Panc1 (cell line): Measurements from ENCODE around the gene TRIM28. TPM values are rescaled to one million over a fixed set of nuclear protein-coding genes. Genes with fewer than 3 reads are reported as not detected.

Experiments
- ATAC-seq: fragments of 200-7000 bp; cut with Tn5 transposase; 2 replicates; pipeline ENCODE4 v1.9.1; 2020; ENCODE audit warnings: mild to moderate bottlenecking, moderate library complexity
- BruUV-seq: library from RNA; stranded (reverse); fragments of 400-500 nt; replicated peaks from 2 replicates; lab custom pipeline; 2021; lab: Mats Ljungman, UMichigan
- CTCF ChIA-PET: fragments of 300-600 bp; sonication (Branson Sonifier 250); formaldehyde crosslinking; loops from one replicate; lab custom pipeline; 2022; ENCODE audit warnings: antibody characterized with exemption; lab: Charles Lee
- POLR2A ChIA-PET: fragments of 300-600 bp; sonication (Branson Sonifier 250); formaldehyde crosslinking; loops from one replicate; lab custom pipeline; 2022; ENCODE audit warnings: antibody characterized with exemption; lab: Charles Lee
- DNase-seq: peaks from one replicate; pipeline ENCODE4 v3.0.0-alpha.2; 2010; ENCODE audit warnings: low read depth, low spot score
- H3K27ac ChIP-seq: 2 replicates; pipeline ENCODE4 v1.5.1; 2011; ENCODE audit warnings: mild to moderate bottlenecking, low read length, inconsistent platforms
- H3K27me3 ChIP-seq: fragments of 200-500 bp; sonication (Bioruptor generic); 2 replicates; pipeline ENCODE4 v1.6.0; 2014; ENCODE audit warnings: low read length, inconsistent platforms; ENCODE audit not compliant: control insufficient read depth, insufficient read depth
- H3K36me3 ChIP-seq: fragments of 200-500 bp; sonication (Bioruptor generic); 2 replicates; pipeline ENCODE4 v1.5.1; 2014; ENCODE audit warnings: inconsistent platforms, mild to moderate bottlenecking, low read length, moderate library complexity; ENCODE audit not compliant: control insufficient read depth, insufficient read depth
- H3K4me1 ChIP-seq: 2 replicates; pipeline ENCODE4 v1.5.1; 2011; ENCODE audit warnings: inconsistent platforms, mild to moderate bottlenecking, low read length, moderate library complexity; ENCODE audit not compliant: control insufficient read depth, insufficient read depth
- H3K4me3 ChIP-seq, 2 experiments: 2 replicates each; pipeline ENCODE4 v1.5.1; 2011 to 2012; ENCODE audit warnings: low read depth in 2 of 2, low read length in 2 of 2, mild to moderate bottlenecking in 2 of 2, inconsistent platforms in 1 of 2, moderate library complexity in 1 of 2
- H3K9me3 ChIP-seq: fragments of 200-500 bp; sonication (Bioruptor generic); 2 replicates; pipeline ENCODE4 v1.5.1; 2014; ENCODE audit warnings: low read depth, mild to moderate bottlenecking, inconsistent platforms, low read length, moderate library complexity; ENCODE audit not compliant: control insufficient read depth, insufficient read depth
- POLR2AphosphoS5 ChIP-seq: IDR thresholded peaks from 2 replicates; pipeline ENCODE4 v1.6.1; 2012; ENCODE audit warnings: mild to moderate bottlenecking, low read depth, low read length, moderate library complexity
- SIN3A ChIP-seq: IDR thresholded peaks from 2 replicates; pipeline ENCODE4 v1.6.1; 2012; ENCODE audit warnings: low read depth, mild to moderate bottlenecking, low read length, moderate library complexity, borderline replicate concordance; ENCODE audit not compliant: insufficient read depth
- TCF7L2 ChIP-seq: IDR thresholded peaks from 2 replicates; pipeline ENCODE4 v1.6.1; 2011; ENCODE audit warnings: mild to moderate bottlenecking, low read depth, low read length, inconsistent platforms
- in situ Hi-C: cut with HindIII; loops from 2 replicates; pipeline ENCODE4 v1.10.0; 2016; ENCODE audit warnings: low sequenced_read_pairs, low pct_unique_long_range_greater_than_20kb
- intact Hi-C: fragments of 100-400 bp; cut with micrococcal nuclease; formaldehyde crosslinking; loops from one replicate; pipeline ENCODE4 v1.10.0; 2022; ENCODE audit not compliant: unreplicated experiment
- total RNA-seq: library from RNA; stranded (reverse); gene quantifications from one replicate; pipeline ENCODE4 v1.2.1, GENCODE V29; 2021; ENCODE audit not compliant: unreplicated experiment
- TF ChIP-seq, protein P1 (sequence below), 2 experiments: IDR thresholded peaks; 2 replicates each; pipeline ENCODE4 v1.6.1; 2011 to 2012; ENCODE audit warnings: low read depth in 2 of 2, control low read depth in 1 of 2, low read length in 1 of 2, mild to moderate bottlenecking in 1 of 2, moderate library complexity in 1 of 2; ENCODE audit not compliant: insufficient read depth in 1 of 2
- TF ChIP-seq, protein P2 (sequence below): fragments of 450-650 bp; IDR thresholded peaks from 2 replicates; pipeline ENCODE4 v1.5.1; 2017; ENCODE audit warnings: mild to moderate bottlenecking

Gene TRIM28
- total RNA-seq, 1 experiment from 2014 or later = 767 TPM

DNA sequence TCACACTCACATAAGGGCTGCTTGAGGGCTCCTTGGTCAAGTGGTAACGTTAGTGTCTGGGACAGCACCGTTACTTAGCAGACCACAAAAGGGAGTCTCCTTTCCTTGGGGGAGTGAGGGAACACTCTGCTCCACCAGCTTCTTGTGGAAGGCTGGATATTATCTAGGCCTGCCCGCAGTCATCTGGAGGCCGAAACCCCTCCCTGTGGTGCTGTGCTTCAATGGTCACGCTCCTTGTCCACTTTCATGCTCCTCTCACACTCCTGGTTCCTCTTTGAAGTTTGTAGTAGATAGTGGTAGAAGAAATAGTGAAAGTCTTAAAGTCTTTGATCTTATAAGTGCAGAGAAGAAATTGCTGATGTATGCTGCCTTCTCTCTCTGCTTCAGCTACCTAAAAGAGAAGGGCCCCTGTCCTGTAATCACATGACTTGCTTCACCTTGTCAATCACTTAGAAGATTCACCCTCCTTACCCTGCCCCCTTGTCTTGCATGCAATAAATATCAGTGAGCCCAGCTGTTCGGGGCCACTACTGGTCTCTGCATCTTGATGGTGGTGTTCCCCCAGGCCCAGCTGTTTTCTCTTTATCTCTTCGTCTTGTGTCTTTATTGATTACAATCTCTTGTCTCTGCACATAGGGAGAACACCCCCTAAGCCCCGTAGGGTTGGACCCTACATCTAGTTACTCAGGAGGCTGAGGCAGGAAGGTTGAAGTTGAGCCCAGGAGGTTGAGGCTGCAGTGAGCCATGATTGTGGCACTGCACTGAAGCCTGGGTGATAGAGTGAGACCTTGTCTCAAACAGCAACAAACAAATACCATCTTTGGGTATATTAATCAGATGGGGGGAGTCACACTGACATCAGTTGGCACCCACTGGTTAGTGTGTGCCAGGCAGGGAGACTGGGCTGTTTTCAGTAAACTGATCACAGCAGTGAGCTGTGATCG lies 40.9 kb downstream of the TRIM28 start:
- peaks cover 6% of the 10 kb centered on the region for H3K4me1 ChIP-seq
- in situ Hi-C loops = no loop called here
- intact Hi-C loops = no loop called here
- H3K36me3 ChIP-seq = no peaks in the 10 kb centered on the region
- CTCF ChIA-PET = no interaction called here
- no peaks in the 10 kb centered on the region for H3K27me3 ChIP-seq
- ATAC-seq (no peak), DNase-seq (no peak)
- no peak overlapping the region for H3K4me3 ChIP-seq
- TF ChIP-seq SIN3A (no peak), POLR2AphosphoS5 (peak; percentile 32; the same call in 1 of the 2 replicates)
- POLR2A ChIA-PET = no interaction called here
- H3K27ac ChIP-seq = no peak overlapping the region
- H3K9me3 ChIP-seq = no peaks in the 10 kb centered on the region
- BruUV-seq = no TSS peak

DNA sequence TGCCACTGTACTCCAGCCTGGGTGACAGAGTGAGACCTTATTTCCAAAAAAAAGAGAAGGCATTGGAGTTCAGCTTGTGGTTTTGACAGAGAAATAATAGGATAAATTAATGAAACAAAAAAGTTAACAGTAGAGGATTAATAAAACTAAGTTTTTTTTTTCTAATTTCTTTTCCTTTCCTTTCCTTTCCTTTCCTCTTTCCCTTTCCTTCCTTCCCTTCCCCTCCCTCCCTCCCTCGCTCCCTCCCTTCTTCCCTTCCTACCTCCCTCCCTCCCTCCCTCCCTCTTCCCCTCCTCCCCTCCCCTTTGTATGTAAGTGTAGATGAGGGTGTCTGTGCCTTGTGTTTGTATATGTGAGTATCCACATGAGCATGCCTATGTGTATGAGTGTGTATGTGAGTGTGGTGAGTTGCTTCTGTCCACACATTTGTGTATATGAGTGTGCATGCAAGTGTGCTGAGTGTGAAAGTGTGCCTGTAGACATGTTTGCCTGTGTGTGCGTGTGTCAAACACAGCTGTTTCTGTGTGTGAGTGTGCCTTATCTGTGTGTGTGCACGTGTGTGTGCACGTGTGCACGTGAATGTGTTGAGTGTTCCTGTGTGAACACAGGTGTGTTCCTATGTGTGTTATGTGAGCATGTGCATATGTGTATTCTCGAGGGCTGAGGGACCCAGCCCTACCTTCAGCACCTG lies 41.7 kb downstream of the TRIM28 start:
- DNase-seq = no peak
- ChIA-PET POLR2A (no interaction called here), CTCF (no interaction called here)
- Histone ChIP-seq H3K4me3 (no peak overlapping the region), H3K36me3 (no peaks in the 10 kb centered on the region), H3K9me3 (no peaks in the 10 kb centered on the region), H3K27me3 (no peaks in the 10 kb centered on the region), H3K4me1 (peaks cover 6% of the 10 kb centered on the region), H3K27ac (no peak overlapping the region)
- no peak for TF ChIP-seq TCF7L2
- TF ChIP-seq, protein P1, sequence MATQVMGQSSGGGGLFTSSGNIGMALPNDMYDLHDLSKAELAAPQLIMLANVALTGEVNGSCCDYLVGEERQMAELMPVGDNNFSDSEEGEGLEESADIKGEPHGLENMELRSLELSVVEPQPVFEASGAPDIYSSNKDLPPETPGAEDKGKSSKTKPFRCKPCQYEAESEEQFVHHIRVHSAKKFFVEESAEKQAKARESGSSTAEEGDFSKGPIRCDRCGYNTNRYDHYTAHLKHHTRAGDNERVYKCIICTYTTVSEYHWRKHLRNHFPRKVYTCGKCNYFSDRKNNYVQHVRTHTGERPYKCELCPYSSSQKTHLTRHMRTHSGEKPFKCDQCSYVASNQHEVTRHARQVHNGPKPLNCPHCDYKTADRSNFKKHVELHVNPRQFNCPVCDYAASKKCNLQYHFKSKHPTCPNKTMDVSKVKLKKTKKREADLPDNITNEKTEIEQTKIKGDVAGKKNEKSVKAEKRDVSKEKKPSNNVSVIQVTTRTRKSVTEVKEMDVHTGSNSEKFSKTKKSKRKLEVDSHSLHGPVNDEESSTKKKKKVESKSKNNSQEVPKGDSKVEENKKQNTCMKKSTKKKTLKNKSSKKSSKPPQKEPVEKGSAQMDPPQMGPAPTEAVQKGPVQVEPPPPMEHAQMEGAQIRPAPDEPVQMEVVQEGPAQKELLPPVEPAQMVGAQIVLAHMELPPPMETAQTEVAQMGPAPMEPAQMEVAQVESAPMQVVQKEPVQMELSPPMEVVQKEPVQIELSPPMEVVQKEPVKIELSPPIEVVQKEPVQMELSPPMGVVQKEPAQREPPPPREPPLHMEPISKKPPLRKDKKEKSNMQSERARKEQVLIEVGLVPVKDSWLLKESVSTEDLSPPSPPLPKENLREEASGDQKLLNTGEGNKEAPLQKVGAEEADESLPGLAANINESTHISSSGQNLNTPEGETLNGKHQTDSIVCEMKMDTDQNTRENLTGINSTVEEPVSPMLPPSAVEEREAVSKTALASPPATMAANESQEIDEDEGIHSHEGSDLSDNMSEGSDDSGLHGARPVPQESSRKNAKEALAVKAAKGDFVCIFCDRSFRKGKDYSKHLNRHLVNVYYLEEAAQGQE (IDR thresholded peaks at IDR 0.05; ENCODE audit: insufficient read depth in 1 of 2, low read depth in 2 of 2, low read length in 1 of 2) = no peak
- no peak for TF ChIP-seq POLR2AphosphoS5
- TF ChIP-seq, protein P2, sequence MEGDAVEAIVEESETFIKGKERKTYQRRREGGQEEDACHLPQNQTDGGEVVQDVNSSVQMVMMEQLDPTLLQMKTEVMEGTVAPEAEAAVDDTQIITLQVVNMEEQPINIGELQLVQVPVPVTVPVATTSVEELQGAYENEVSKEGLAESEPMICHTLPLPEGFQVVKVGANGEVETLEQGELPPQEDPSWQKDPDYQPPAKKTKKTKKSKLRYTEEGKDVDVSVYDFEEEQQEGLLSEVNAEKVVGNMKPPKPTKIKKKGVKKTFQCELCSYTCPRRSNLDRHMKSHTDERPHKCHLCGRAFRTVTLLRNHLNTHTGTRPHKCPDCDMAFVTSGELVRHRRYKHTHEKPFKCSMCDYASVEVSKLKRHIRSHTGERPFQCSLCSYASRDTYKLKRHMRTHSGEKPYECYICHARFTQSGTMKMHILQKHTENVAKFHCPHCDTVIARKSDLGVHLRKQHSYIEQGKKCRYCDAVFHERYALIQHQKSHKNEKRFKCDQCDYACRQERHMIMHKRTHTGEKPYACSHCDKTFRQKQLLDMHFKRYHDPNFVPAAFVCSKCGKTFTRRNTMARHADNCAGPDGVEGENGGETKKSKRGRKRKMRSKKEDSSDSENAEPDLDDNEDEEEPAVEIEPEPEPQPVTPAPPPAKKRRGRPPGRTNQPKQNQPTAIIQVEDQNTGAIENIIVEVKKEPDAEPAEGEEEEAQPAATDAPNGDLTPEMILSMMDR = no peak
- TF ChIP-seq SIN3A = no peak
- BruUV-seq = no TSS peak
- intact Hi-C loops = no loop called here
- in situ Hi-C loops = no loop called here
- ATAC-seq = no peak
